GM21423 (cell line): ENCODE results near the gene SH3BGRL2.
"Not testable (repeated sequence)": the region's sequence is repeated elsewhere in the genome, so short reads cannot be mapped to it uniquely, and the experiment has no call there.

ENCODE experiments used
- ATAC-seq: cut with Tn5 transposase; IDR thresholded peaks from one replicate; pipeline ENCODE4 v1.9.1; 2021; ENCODE audit warnings: mild to moderate bottlenecking, moderate library complexity; ENCODE audit not compliant: unreplicated experiment

Gene SH3BGRL2

GRCh38 chr6:79613912-79614311 lies 17.2 kb upstream of the SH3BGRL2 start:
- no peak for ATAC-seq

- ATAC-seq, result no peak
Observed at GRCh38 chr6:79614326-79615305, 16.5 kb upstream of the SH3BGRL2 start.

GRCh38 chr6:79617518-79617941 lies 13.6 kb upstream of the SH3BGRL2 start:
- no peak for ATAC-seq

GRCh38 chr6:79618425-79618824 lies 12.7 kb upstream of the SH3BGRL2 start:
- ATAC-seq, result not testable (repeated sequence)

- ATAC-seq, result no peak
Observed at GRCh38 chr6:79621579-79621978, 9.6 kb upstream of the SH3BGRL2 start.

GRCh38 chr6:79622364-79622763 lies 8.8 kb upstream of the SH3BGRL2 start:
- ATAC-seq, result no peak

- no peak for ATAC-seq
Observed at GRCh38 chr6:79623106-79623505, 8.0 kb upstream of the SH3BGRL2 start.

- no peak for ATAC-seq
Observed at GRCh38 chr6:79625746-79626145, 5.4 kb upstream of the SH3BGRL2 start.

GRCh38 chr6:79626811-79627210 lies 4.3 kb upstream of the SH3BGRL2 start:
- ATAC-seq, result no peak

- no peak for ATAC-seq
Observed at GRCh38 chr6:79627422-79627821, 3.7 kb upstream of the SH3BGRL2 start.

GRCh38 chr6:79628466-79629288 lies 2.5 kb upstream of the SH3BGRL2 start:
- ATAC-seq, result no peak

GRCh38 chr6:79630380-79630882 lies 698 bp upstream of the SH3BGRL2 start:
- no peak for ATAC-seq

GRCh38 chr6:79631693-79632172 lies 604 bp downstream of the SH3BGRL2 start:
- ATAC-seq, result no peak

- ATAC-seq, result no peak
Observed at GRCh38 chr6:79632580-79632979, 1.5 kb downstream of the SH3BGRL2 start.

GRCh38 chr6:79634491-79635231 lies 3.5 kb downstream of the SH3BGRL2 start:
- no peak for ATAC-seq

GRCh38 chr6:79635232-79635543 lies 4.1 kb downstream of the SH3BGRL2 start:
- ATAC-seq, result no peak

GRCh38 chr6:79636673-79637072 lies 5.5 kb downstream of the SH3BGRL2 start:
- ATAC-seq, result no peak

- no peak for ATAC-seq
Observed at GRCh38 chr6:79640146-79641111, 9.3 kb downstream of the SH3BGRL2 start.

- no peak for ATAC-seq
Observed at GRCh38 chr6:79646006-79646405, 14.9 kb downstream of the SH3BGRL2 start.

- ATAC-seq, result no peak
Observed at GRCh38 chr6:79646561-79646960, 15.4 kb downstream of the SH3BGRL2 start.
